GM19193 (cell line): Measurements from ENCODE around the gene HLA-G.

Source experiments
- POLR2A ChIP-seq: IDR thresholded peaks from 4 replicates; pipeline ENCODE4 v1.6.1; 2011; ENCODE audit not compliant: insufficient read depth, insufficient read length; ENCODE audit errors: extremely low read depth

Gene HLA-G

DNA sequence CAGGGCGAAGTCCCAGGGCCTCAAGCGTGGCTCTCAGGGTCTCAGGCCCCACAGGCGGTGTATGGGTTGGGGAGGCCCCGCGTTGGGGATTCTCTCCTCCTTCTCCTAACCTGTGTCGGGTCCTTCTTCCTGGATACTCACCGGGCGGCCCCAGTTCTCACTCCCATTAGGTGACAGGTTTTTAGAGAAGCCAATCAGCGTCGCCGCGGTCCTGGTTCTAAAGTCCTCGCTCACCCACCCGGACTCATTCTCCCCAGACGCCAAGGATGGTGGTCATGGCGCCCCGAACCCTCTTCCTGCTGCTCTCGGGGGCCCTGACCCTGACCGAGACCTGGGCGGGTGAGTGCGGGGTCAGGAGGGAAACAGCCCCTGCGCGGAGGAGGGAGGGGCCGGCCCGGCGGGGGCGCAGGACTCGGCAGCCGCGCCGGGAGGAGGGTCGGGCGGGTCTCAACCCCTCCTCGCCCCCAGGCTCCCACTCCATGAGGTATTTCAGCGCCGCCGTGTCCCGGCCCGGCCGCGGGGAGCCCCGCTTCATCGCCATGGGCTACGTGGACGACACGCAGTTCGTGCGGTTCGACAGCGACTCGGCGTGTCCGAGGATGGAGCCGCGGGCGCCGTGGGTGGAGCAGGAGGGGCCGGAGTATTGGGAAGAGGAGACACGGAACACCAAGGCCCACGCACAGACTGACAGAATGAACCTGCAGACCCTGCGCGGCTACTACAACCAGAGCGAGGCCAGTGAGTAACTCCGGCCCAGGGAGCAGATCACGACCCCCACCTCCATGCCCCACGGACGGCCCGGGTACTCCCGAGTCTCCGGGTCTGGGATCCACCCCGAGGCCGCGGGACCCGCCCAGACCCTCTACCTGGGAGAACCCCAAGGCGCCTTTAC lies at the start of gene HLA-G:
TSS of gene HLA-G (plus strand) at position 247 of the 892 bp plus-strand sequence. CDS start at position 267, 20 bp downstream.
- no peak for TF ChIP-seq POLR2A

DNA sequence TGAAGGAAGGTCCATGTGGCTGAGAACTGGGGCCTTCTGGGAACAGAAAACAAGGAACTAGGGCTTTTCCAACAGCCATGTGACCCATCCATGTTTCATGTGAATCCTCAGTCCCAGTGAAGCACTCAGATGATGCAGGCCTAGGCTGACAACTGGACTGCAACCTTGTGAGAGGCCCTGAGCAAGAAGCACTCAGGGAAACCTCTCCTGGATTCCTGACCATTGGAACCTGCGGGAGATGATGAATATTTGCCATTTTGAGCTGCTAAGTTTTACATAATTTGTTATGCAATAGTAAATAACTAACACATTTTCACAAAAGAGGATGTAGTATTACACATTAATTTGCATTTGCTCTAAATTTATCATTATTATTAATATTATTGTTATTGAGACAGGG lies 38.4 kb upstream of the HLA-G start:
- TF ChIP-seq POLR2A, result no peak

DNA sequence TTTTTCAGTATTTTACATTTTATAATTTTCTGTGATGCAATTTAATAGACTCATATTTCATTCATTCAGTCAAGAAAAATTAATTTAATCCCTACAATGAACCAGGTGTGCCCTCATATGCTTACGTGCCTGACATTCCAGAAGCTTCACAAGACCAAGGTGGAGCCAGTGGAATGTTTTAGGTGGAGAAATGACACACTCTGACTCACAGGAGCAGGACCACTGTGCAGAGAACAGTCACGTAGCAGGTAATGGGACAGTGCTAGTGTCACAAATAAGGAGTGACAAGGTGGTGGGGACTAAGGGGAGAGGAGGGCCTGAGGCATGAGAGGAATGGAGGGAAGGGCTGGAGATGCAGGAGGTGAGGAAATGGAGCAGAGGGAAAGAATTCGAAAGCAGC lies 37.0 kb upstream of the HLA-G start:
- no peak for TF ChIP-seq POLR2A

DNA sequence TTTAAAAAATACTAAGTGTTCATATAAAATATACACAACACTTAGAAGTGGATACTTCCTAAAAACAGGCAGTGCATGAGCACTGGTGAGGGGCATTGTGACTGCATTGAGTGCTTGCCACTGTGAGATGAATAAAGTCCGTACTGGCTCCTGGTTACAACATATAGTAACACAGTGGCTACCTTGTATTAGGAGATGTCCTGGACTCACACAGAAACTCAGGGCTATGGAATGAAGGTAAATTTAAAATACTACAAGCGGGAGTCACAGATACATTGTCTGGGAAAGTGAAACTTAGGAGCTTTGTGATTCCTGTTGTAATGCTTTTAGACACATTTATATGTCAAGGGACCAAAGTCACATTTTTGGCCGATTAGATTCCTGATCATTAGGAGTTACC lies 36.5 kb upstream of the HLA-G start:
- TF ChIP-seq POLR2A, result no peak

DNA sequence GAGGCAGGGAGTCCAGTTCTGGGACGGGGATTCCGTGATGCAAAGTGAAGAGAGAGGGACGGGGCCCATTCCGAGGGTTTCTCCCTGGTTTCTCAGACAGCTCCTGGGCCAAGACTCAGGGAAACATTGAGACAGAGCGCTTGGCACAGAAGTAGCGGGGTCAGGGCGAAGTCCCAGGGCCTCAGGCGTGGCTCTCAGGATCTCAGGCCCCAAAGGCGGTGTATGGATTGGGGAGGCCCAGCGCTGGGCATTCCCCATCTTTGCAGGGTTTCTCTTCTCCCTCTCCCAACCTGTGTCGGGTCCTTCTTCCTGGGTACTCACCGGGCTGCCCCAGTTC lies 35.9 kb upstream of the HLA-G start:
- no peak for TF ChIP-seq POLR2A

DNA sequence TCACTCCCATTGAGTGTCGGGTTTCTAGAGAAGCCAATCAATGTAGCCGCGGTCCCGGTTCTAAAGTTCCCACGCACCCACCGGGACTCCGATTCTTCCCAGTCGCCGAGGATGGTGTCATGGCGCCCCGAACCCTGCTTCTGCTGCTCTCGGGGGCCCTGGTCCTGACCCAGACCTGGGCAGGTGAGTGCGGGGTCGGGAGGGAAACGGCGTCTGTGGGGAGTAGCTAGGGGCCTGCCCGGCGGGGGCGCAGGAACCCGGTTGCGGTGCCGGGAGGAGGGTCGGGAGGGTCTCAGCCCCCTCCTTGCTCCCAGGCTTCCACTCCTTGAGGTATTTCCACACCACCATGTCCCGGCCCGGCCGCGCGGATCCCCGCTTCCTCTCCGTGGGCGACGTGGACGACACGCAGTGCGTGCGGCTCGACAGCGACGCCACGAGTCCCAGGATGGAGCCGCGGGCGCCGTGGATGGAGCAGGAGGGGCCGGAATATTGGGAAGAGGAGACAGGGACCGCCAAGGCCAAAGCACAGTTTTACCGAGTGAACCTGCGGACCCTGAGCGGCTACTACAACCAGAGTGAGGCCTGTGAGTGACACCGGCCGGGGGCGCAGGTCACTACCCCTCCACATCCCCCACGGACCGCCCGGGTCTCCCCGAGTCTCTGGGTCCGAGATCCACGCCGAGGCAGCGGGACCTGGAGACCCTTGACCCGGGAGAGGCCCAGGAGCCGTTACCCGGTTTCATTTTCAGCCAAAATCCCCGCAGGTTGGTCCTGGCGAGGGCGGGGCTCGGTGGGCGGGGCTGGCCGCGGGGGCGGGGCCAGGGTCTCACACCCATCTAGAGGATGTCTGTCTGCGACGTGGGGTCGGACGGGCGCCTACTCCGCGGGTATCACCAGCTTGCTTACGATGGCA lies 35.2 kb upstream of the HLA-G start:
- no peak for TF ChIP-seq POLR2A

DNA sequence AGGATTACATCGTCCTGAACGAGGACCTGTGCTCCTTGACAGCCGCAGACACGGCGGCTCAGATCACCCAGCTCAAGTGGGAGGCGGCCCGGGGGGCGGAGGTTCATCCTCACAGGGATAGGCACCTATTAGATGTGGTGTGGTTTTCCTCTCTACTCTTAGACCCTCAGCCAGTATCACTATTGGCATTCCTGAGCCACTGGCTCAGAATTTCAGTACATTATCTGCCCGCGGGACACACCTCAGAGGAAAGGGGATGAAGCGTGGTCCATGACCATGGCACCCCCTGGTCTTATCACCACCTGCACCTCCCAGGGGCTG lies 34.6 kb upstream of the HLA-G start:
- TF ChIP-seq POLR2A, result no peak

DNA sequence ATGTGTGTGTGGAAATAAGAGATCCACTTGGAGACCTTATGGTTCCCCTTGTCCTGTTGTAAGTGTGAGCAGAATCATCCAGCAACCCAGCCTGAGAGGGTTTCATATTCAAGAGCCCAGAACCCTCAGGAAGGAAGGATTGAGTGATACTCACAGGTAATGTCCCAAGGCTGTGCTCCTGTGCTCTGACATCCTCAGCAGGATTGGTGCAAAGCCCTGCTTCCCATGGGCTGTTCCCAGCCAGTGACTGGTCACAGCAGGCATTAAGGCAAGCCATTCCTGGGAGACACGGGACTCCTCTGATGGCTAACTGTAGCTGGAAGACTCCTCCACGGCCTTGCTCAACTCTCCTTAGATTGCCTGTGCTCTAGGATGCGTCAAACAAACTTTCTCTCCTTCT lies 33.8 kb upstream of the HLA-G start:
- no peak for TF ChIP-seq POLR2A

DNA sequence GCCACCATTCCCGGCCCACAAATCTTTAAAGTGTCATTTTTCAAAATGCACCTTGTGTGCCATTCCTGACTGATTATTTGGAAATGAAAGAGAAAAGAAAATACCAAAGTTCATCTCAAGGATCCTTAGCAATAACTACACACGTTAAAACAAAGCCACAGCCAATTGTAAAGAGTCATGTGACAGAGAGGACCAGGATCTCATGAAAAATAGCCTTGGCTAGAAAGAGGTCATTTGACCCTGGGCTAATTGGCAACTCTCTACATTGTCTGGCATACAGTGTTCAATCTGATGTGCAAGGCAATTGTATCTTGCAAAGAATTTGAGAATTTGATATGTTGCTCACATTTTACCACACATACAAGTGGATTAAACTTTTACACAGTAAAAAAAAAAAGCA lies 31.6 kb upstream of the HLA-G start:
- no peak for TF ChIP-seq POLR2A

DNA sequence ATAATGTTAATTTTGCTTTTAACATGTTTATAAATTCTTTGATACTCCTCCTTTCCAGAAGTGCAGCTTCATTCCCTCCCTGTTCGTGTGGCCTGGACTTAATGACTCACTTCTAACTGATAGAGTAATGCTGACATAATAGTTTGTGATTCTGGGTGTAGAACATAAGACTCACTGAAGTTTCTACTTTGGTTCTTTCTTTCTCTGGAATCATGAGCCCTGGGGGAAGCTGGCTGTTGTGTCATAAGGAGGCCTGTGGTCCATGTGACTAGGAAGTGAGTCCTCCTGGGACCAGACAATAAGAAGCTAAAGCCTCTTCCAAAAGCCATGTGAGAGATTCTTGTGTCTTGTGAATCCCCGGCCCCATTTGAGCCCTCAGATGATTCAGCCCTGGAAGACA lies 30.5 kb upstream of the HLA-G start:
- TF ChIP-seq POLR2A, result no peak

DNA sequence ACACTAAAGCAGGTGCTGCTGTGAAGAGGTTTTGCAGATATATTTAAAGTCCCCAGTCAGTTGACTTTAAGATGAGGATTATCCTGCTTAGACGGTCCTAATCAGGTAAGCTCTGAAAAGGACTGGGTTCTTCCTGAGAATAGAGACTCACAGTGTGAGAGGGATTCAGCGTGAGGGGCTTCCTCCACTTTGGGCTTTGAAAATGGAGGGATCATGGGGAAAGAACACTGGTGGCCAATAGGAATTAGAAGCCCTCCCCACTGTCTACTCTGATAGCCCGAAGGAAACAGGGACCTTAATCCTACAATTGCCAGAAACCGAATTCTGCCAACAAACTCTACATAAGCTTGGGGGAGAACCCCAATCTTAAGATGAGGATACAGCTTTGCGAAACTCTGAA lies 29.7 kb upstream of the HLA-G start:
- no peak for TF ChIP-seq POLR2A

DNA sequence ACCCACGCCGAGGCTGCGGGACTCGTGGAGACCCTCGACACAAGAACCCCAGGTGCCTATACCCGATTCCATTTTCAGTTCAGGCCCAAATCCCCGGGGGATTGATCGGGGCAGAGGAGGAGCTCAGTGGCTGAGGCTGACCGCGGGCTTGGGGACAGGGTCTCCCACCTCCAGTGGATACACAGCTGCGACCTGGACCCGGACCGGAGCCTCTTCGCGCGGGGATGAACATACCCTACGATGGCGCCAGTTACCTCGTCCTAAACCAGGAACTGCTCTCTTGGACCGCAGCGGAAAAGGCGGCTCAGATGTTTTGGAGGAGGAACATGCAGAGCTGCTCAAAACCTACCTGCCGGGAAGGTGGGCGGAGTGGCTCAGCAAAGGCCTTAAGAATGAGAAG lies 27.4 kb upstream of the HLA-G start:
- no peak for TF ChIP-seq POLR2A

DNA sequence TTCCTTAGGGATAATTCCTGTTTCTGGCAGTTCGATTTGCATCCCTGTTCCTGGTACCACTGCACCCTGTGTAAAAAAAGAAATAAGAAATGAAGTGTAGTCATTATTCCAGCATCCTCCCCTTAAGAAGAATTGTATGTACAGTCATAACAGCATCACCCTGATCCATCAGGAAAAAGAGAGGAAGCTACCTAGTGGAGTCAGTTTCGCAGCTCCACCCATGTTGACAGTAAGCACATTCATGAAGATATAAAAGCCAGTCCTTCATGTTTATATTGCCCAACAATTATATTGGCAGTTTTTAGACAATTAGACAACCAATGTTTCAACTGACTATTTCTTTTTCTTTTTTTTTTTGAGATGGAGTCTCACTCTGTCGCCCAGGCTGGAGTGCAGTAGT lies 21.2 kb upstream of the HLA-G start:
- TF ChIP-seq POLR2A, result no peak

DNA sequence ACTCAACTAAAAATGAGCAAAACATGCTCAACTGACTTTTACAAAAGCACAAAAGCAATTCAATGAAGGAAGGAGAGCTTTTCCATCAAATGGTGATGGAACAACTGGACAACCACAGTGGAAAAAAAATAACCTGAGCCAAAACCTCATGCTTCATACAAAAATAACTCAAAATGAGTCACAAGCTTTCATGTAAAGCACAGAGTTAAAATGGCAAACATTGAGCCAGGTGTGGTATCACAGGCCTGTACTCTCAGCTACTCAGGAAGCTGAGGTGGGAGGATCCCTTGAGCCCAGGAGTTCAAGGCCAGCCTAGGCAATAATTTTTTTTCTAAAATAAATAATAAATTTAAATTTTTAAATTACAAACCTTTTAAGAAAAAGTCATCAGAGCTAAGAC lies 18.4 kb upstream of the HLA-G start:
- TF ChIP-seq POLR2A, result no peak

DNA sequence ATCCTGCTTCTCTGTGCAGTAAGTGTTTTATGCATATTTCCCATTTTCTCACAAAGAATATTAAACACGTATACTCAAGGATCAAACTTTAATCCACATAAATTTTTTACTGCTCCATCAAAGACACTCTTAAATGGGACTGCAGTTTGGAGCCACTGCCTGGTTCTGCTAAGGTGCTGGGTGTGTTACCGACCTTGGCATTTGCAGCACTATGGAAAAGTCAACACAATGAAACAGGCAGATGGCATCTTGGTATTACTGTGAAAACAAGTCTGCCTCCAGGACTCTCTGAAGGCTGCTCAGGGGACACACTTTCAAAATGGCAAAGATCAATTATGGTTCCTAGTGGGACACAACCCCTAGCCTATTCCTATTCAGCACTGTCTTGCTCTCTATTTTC lies 17.3 kb upstream of the HLA-G start:
- no peak for TF ChIP-seq POLR2A

DNA sequence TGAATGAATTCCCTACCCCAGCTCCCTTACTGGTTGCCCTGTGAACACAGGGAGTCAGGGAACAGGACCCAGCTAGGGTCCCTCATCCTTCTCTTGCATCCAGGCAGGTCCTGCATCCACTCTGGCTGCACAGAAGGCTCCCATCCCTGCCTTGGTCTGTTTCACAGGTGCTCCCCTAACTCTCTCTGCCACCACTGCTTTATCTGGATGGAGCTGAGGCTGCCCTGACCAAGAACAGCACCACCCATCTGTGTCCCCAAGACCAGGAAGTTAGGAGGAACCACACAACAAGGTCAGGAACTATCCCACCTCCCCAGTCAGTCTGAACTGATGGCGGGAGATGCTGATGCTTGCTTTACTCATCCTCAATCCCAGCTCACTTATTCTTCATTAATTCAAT lies 16.2 kb upstream of the HLA-G start:
- no peak for TF ChIP-seq POLR2A
